D721Med (cell line): Measurements from ENCODE around the gene MYO1H.

Experiments used
- DNase-seq: peaks from one replicate; pipeline ENCODE4 v3.0.0; 2011; ENCODE audit warnings: low spot score; ENCODE audit not compliant: insufficient read length
- FAIRE-seq: peaks from 2 replicates; lab custom pipeline; 2011; peaks lifted over from hg19 to GRCh38; lab: Jason Lieb, UNC
- TF ChIP-seq, protein P1 (sequence below): IDR thresholded peaks from 2 replicates; pipeline ENCODE4 v1.5.1; 2012; ENCODE audit warnings: mild to moderate bottlenecking, control low read depth; ENCODE audit not compliant: insufficient read depth; ENCODE audit errors: missing control alignments

Gene MYO1H

DNA sequence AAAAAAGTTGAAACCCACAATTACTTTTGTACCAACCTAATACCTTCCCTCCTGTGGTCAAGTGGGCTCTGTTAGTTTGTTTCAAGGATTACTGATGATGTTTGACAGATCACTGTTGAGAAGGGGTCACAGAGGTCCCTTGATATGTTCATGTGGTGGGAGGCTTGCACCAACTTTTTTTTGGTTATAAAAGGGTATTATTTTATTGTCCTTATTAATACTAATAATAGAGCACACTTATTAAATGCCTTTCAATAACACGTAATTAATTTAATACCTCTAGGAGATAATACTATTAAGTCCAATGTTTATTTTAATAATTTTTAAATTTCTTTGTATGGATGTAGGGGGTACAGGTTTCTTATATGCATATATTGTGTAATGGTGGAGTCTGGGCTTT lies 134.2 kb downstream of the MYO1H start:
- FAIRE-seq (no peak), DNase-seq (no peak)
- TF ChIP-seq, protein P1, sequence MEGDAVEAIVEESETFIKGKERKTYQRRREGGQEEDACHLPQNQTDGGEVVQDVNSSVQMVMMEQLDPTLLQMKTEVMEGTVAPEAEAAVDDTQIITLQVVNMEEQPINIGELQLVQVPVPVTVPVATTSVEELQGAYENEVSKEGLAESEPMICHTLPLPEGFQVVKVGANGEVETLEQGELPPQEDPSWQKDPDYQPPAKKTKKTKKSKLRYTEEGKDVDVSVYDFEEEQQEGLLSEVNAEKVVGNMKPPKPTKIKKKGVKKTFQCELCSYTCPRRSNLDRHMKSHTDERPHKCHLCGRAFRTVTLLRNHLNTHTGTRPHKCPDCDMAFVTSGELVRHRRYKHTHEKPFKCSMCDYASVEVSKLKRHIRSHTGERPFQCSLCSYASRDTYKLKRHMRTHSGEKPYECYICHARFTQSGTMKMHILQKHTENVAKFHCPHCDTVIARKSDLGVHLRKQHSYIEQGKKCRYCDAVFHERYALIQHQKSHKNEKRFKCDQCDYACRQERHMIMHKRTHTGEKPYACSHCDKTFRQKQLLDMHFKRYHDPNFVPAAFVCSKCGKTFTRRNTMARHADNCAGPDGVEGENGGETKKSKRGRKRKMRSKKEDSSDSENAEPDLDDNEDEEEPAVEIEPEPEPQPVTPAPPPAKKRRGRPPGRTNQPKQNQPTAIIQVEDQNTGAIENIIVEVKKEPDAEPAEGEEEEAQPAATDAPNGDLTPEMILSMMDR: no peak

DNA sequence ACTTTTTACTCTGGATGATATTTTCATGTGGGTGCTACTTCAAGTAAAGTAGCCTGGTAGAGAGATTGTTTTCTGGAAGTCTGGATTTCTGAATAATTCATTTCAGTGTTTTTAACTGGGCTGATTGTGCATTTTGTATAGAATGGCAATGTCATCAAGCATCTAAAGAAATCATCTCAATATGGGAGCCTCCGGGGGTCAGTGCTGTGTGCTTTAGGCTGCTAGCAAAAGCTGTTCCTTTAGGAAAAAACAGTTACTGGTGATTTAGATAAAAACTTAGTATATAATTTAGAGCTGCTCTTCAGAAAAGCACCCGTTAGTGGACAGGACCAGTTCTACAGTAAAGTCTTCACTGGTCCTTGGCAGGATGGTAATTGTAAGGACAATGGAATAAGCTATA lies 134.8 kb downstream of the MYO1H start:
- TF ChIP-seq, protein P1: no peak
- FAIRE-seq (no peak), DNase-seq (no peak)

- TF ChIP-seq, protein P1: no peak
- DNase-seq (no peak), FAIRE-seq (no peak)
Observed at GRCh38 chr12:109482894-109483293, 135.2 kb downstream of the MYO1H start.

DNA sequence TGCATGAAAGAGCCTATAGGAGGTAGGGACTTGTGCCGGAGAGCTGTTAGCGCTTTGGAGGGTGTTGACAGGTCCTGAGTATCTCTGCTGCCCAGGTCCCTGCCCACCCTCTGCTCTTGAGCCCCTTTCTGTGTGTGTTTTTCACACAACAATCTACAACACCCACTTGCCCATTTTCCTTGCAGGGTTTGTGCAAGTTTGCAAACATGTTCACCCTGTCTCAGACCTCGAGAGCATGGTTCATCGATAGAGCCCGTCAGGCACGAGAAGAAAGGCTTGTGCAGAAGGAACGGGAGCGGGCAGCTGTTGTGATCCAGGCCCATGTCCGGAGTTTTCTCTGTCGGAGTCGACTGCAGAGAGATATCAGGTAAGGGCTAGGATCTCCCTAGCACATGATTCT lies 135.6 kb downstream of the MYO1H start:
- DNase-seq (no peak), FAIRE-seq (no peak)
- TF ChIP-seq, protein P1: no peak

DNA sequence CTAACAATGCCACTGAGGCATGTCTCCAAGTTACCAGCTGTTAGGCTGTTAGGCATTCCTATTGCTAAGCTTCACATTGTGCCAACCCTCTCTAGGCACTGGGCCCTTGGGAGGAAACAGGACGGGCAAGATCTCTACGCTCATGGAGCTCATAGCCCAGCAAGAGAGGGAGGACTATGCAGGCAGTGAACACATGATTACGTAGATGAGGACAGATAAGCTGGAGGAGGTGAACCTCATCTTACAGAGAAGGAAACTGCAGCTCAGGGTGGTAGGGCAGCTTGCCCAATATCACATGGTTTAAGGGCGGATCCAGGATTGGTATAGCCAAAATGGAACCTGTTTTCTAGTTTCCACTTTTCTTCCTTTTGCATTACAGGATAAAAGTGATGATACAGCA lies 137.5 kb downstream of the MYO1H start:
- no peak for DNase-seq
- TF ChIP-seq, protein P1: no peak
- no peak for FAIRE-seq

DNA sequence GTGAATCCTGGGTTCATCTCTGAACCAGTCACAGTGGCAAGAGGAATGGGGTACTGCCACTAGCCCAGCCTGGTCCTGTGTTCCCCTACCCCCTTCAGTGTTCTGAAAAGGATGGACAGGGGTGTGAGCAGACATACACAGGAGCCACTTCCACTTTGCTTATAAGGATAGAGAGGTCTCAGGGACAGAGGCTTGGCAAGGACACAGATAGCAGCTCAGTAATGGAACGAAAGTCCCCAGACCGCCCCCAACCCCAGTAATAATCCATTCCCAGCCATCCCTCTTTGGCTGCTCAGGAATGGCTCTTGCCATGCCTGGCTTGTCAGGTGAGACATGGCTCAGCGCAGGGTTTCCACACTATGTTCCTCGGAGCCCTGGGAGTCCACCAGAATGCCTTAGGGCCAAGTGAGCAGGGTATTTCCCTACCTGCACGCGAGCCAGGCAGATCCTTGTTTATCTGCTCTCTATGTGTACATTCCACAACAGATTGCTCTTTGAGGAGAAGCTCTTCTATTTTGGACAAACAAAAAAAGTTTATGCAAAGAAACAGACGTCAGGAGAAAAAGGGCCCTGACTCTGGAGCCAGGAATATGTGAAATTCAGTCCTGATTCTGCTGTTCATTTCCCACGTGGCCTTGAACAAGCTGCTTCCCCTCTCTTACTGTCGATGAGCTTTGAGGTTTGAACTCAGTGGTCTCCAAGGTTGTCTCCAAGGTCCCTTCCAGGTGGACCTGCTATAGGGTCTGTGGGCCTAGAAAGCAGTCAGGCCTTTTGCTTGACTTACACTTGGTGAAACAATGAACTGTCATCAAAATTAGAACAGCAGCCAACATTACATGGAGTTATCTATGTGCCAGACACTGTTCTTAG lies 139.7 kb downstream of the MYO1H start:
- TF ChIP-seq, protein P1: no peak
- DNase-seq (no peak), FAIRE-seq (no peak)

GRCh38 chr12:109488051-109488665 lies 140.5 kb downstream of the MYO1H start:
- FAIRE-seq (no peak), DNase-seq (no peak)
- TF ChIP-seq, protein P1: no peak
